ENCODE results near the gene PMAIP1.
"Not testable (repeated sequence)": the region's sequence is repeated elsewhere in the genome, so short reads cannot be mapped to it uniquely, and the experiment has no call there.

Gene PMAIP1

DNA sequence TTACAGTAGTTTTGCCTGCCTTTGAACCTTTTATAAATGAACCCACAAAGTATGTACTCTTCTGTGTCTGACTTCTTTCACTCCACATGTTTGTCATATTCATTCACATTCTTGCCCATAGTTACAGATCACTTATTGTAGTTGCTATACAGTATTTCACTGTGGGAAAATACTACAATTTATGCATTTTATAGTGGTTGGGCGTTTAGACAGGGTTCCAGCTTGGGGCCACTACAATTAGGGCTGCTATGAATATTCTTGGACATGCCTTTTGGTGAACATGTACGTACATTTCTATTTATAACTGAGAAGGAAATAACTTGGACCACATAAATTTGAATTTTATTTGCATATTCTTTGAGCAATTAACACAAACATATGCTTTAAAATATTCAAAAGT is 15.4 kb upstream of the PMAIP1 start:
- DNase-seq (ENCODE audit: low read depth in 2 of 2), result no peak

DNA sequence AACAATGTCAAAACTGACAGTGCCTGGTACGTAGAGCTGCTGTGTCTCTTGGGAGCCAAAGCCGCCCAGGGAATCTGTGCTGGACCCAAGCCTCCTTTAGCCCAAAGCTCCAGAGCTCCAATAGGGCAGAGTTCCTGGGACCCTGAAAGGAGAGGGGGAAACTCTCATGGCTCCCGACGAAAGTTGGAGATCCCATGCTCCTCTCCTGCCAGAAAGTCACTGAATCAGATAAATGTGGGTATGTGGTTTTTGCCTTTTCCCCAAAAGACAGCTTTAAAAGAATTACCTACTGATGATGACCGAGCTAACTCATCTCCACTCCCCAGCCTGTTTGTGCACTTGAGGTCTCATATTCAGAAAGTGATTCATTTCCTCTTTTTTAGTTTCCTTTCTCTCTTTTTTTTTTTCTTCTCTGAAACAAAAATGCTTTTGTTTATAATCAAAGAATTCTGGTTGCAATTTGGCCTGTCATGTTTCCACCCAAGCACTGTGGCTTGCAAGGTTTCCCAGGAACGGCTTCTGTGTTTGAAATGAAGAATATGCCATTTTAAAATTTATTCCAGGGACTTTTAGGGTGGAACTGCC is 14.1 kb upstream of the PMAIP1 start:
- peak; percentile 77 to 80 for DNase-seq (ENCODE audit: low read depth in 2 of 2)

DNA sequence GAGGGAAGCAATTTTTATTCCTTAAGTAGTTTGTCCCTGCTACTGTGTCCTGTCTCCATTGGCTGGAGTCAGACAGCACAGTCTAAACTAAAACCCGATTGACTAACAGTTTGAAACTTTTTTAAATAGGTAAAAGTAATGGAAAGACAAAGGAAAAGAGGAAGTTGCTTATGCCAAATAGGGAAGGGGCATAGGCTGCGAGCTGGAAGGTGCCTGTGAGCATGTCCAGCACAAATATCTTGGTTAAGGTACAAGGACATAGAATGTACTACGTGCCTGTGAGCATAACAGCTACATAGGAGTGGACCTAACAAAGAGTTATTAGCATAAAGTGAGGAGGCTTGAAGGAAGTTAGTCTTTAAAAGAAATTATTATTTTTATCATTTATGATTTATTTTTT is 13.4 kb upstream of the PMAIP1 start:
- DNase-seq (ENCODE audit: low read depth in 2 of 2), result not testable (repeated sequence)

DNA sequence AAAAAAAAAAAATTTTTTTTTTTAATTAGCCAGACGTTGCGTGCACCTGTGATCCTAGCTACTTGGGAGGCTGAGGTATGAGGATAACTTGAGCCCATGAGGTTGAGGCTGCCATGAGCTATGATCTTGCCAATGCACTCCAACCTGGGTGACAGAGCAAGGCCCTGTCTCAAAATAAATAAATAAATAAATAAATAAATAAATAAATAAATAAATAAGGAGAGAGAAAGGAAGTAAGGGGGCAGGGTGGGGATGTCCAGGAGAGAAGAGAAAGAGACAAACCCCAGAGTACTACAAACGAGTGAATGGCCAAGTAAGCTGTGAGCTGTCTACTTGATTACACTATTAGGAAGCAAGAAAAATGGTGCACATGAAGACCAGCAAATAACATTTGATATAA is 7.7 kb upstream of the PMAIP1 start:
- no peak for DNase-seq (ENCODE audit: low read depth in 2 of 2)

DNA sequence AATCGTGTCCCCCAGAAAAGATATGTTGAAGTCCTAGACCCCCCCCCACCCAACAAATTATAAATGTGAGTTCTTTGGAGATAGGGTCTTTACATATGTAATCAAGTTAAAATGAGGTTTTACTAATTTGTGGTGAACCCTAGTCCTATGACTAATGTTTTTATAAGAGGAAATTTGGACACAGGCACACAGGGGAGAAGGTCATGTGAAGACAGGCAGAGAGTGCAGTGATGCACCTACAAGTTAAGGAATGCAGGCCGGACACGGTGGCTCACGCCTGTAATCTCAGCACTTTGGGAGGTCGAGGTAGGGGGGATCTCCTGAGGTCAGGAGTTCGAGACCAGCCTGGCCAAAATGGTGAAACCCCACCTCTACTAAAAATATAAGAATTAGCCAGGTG is 5.8 kb upstream of the PMAIP1 start:
- no peak for DNase-seq (ENCODE audit: low read depth in 2 of 2)

DNA sequence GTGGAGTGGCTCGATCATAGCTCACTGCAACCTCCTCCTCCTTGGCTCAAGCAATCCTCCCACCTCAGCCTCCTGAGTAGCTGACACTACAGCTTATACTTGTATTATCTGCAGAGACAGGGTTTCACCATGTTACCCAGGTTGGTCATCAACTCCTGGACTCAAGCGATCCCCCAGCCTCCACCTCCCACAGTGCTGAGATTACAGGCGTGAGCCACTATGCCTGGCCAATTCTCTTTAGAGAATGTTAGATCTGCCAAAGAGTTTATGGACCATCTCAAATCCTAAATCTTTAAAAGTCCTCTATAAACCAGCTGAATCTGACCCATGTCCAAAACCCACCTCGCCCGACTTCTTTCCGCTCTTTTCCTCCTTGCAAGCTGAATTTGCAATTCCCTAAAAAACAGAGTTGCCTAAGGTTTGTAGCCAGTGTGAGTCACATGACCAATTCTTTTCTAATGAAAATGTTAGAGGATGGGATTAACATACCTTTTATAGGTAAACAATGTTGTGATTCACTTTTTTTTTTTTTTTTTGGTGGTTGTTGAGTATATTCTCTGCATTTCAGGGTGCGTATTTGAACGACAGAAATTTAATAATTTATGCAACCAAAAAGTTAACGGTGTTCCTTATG is 2.4 kb upstream of the PMAIP1 start:
- no peak for DNase-seq (ENCODE audit: low read depth in 2 of 2)

DNA sequence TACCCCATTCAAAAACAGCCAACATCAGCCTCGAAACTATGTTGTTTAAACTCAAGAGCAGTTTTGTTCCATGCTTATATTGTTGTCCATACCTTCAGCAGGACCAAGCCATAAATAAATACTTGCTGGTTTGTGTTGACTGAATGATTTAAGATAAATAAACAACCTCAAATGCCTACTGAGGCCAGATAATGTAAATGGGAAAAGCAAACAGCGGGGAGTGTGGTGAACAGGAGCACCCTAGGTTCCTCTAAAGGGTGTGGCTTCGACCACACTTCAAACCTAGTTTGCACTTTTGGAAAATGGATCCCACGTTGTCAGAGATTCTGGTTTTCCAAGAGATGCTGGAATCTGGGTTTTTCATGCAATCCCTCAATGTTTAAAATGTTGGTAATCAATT is 1.7 kb upstream of the PMAIP1 start:
- DNase-seq (ENCODE audit: low read depth in 2 of 2), result no peak

DNA sequence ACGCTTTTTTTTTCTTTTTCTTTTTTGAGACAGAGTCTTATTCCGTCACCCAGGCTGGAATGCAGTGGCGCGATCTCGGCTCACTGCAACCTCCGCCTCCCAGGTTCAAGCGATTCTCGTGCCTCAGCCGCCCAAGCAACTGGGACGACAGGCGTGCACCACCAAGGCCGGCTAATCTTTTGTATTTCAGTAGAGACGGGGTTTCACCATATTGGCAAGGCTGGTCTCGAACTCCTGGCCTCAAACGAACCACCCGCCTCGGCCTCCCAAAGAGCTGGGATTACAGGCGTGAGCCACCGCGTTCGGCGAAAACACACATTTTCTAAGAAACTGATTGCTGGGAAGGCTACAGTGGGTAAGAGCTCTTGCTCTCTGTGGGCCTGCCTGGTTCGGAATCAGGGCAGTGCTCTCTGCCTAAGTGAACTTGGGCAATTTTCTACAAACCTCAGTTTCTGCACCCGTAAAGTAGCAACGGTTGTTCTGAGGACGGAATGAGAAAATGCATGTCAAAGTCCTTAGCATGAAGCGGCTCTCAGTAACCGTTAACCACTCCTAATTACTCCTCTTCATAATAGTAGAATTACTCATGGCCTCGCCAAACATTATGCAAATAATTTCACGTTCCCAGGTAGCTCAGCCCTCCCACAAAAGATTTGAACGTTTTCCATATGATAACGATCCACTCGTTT is 1.0 kb upstream of the PMAIP1 start:
- no peak for DNase-seq (ENCODE audit: low read depth in 2 of 2)

DNA sequence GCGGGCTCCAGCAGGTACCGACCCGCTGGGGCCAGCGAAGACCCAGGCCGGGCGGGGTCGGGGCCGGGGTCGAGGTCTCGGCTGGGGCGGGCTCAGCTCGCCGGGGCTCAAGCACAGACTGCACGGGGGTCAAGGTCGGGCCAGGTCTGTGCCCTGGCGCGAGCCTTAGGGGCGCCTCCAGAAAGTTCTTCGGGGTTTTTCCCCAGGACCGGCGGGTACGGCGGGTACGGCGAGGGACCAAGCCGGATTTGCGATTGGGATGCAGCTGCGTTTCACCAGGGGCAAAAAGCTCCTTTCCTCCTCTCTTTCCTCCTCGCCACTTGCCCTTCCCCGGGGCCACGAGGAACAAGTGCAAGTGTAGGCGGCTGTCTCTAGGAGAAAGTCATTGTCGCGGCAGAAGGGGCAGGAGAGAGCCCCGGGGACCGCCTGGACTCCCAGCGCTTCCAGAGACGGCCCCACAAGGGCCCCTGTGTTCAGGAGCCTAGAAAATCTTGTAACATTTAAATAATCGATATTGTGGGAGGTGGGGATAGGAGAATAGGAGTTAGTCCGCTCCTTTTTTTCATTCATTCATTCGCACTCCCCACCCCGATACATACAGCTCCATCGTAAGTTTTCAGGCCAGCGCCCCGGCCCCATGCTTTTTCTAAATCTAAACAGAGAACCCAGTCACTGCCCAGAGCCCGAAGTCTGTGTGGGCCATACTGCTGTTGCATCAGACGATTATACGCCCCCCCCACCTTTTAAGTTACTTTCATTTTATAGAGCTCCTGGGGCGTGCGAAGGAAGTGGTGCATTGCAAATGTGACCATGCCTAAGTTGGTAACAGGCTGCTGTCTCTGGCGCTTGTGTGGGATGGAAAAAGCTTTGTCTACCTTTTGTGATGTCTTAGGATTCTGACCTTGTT is 679 bp downstream of the PMAIP1 start:
- DNase-seq (ENCODE audit: low read depth in 2 of 2), result peak in 1 of 2 experiments; percentile 59

DNA sequence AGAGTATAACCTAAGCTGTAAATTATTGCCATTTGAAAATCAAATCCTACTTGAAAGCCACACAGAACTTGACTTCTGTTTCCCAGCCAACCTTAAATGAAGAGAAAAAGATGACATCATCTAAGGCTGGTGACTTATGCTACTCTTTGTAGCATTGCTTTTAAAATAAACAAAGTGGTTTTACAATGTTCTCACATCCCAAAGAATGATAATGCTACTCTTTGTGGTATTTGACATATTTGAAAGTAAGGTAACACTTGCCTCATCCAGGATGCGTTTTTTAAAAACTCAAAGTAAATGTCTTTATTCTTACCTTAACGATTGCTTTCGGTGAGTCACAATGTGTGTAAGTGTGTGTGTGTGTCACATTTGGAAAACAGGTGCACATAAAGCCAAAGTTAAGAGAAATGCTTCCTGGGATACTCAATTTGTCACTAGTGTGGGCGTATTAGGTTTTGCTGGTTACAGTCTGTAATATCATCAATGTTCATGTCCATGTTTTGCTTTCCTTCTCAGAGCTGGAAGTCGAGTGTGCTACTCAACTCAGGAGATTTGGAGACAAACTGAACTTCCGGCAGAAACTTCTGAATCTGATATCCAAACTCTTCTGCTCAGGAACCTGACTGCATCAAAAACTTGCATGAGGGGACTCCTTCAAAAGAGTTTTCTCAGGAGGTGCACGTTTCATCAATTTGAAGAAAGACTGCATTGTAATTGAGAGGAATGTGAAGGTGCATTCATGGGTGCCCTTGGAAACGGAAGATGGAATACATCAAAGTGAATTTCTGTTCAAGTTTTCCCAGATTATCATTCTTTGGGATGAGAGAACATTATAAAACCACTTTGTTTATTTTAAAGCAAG is 2.6 kb downstream of the PMAIP1 start:
- no peak for DNase-seq (ENCODE audit: low read depth in 2 of 2)

DNA sequence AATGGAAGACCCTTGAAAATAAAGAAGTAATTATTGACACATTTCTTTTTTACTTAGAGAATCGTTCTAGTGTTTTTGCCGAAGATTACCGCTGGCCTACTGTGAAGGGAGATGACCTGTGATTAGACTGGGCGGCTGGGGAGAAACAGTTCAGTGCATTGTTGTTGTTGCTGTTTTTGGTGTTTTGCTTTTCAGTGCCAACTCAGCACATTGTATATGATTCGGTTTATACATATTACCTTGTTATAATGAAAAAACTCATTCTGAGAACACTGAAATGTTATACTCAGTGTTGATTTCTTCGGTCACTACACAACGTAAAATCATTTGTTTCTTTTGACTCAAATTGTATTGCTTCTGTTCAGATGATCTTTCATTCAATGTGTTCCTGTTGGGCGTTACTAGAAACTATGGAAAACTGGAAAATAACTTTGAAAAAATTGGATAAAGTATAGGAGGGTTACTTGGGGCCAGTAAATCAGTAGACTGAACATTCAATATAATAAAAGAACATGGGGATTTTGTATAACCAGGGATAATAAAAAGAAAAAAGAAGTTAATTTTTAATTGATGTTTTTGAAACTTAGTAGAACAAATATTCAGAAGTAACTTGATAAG is 3.3 kb downstream of the PMAIP1 start:
- DNase-seq (ENCODE audit: low read depth in 2 of 2), result no peak

DNA sequence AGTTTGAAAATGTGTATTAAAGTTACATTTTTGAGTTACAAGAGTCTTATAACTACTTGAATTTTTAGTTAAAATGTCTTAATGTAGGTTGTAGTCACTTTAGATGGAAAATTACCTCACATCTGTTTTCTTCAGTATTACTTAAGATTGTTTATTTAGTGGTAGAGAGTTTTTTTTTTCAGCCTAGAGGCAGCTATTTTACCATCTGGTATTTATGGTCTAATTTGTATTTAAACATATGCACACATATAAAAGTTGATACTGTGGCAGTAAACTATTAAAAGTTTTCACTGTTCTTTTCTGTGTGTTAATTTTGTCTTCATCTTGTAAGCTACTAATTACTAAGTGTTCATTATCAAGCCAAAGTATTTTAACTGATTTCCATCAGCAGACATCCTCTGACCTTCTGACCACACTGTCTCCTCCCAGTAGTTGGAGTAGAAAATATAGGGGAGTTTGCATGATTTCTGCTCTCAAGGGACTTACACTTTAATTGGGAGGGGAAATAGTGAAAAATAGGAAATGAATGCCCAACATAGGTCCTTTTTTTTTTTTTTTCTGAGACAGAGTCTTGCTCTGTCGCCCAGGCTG is 4.3 kb downstream of the PMAIP1 start:
- no peak for DNase-seq (ENCODE audit: low read depth in 2 of 2)

DNA sequence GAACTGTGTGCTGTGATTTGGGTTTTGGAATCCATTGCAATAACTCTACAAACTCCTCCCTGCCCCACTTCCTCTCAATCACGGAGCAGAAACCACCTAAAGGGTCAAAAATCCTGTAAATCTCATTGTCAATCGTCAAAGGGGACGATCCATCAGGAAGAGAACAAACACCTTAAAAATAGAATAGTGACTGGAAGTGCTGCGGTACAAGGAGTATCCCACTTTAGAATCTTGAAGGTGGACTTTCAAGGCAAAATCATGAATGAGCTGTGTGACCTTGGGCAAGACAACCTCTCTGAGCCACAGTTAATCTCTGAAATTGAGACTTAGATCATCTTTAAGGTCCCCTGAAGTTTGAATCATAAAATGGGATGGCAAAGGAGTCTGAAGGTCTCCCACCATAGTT is 5.9 kb downstream of the PMAIP1 start:
- DNase-seq (ENCODE audit: low read depth in 2 of 2), result no peak

DNA sequence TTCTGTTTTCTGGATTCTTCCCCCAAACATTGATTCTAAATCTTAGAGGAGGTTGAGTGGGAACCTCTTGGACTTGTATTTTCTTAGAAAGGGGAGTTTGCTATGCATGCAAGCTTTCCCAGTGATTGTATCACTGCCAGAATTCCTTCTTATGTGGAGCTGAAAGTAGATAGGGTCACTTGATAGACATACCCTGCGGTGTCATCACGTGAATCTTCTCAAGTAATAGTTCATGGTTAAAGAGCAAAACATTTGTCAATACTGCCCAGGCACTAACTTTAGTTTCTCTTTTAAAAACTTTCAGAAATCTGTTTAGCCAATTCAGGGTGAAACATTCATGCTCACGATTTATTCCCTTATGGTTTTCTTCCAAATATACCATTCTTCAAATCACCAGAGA is 6.4 kb downstream of the PMAIP1 start:
- DNase-seq (ENCODE audit: low read depth in 2 of 2), result no peak

DNA sequence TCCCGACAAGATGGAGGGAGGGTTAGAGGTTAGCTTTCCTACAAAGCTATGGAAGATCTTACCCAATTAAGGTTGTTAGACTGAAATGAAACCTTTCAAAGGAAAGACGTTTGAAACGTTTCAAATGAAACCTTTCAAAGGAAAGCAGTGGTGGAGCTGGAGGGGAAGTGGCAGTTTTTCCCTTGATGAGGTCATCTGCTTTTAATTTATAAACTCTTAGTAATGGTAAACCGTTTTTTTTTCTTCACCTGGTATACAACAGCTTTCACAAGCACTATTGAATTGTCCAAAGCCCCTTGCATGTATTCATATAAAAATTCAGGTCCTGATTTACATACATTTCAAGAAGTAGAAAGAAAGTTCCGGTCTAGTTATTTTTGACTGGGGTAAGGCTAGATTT is 7.4 kb downstream of the PMAIP1 start:
- DNase-seq (ENCODE audit: low read depth in 2 of 2), result no peak

DNA sequence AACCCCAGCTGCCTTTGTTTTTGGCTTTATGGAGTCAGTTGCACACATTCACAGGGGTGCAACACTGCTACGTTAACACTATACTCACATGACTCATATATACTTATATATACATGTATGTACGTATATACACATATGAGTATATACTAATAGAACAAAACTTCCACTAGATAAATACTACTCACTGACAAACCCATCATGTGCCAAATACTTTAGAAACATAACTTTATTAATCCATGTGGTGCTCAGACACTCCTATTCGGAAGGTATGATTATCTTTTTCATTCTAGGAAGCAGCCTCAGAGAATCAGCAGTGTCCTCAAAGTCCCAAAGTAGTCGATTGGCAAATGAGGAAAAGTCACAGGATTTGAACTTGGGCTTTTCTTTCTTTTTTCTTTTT is 7.9 kb downstream of the PMAIP1 start:
- DNase-seq (ENCODE audit: low read depth in 2 of 2), result no peak

DNA sequence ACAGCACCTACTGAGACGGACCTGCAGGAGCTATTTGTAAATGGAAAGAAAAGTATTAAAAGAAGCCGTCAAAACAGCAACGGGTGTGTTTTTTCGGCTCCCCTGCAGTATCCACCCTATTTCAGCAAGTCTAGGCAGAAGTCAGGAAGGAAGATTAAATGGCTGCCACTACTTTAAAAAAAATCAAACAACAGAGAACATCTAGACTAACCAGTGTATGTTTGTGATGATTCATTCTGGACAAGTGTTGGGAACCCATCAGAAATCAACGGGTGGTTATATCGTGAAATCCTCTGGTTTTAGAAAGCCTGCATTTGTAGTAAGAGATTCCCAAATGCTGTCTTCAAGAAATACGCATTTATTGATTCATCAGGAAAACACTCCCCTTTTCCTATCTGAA is 9.0 kb downstream of the PMAIP1 start:
- no peak for DNase-seq (ENCODE audit: low read depth in 2 of 2)

DNA sequence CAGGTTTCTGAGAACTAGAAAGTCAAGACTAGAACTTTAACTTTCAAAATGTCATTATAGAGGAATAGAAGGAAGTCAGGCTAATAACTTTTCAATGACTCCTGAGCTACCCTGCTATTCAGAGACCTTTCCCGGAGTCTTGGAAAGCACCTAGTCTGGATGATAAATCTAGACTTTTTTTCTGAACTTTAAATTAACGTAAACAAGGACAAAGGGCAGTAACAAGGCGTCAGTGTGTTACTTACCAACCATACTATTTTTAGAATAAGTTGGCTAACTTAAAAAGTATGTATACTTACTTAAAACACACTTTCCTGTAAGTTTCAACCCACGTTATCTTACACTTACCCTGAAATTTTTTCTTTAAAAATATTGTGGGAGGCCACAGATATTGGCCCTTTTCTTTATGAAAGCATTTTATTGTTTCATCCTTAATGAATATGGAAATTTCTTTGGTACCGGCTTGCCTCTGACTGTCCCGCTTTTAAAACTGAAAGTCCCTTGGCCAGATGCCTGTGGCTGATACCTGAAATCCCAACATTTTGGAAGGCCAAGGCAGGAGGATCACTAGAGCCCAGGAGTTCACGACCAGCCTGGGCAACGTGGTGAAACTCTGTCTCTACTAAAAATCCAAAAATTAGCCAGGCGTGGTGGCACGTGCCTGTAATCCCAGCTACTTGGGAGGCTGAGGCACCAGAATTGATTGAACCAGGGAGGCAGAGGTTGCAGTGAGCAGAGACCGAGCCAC is 9.7 kb downstream of the PMAIP1 start:
- no peak for DNase-seq (ENCODE audit: low read depth in 2 of 2)

DNA sequence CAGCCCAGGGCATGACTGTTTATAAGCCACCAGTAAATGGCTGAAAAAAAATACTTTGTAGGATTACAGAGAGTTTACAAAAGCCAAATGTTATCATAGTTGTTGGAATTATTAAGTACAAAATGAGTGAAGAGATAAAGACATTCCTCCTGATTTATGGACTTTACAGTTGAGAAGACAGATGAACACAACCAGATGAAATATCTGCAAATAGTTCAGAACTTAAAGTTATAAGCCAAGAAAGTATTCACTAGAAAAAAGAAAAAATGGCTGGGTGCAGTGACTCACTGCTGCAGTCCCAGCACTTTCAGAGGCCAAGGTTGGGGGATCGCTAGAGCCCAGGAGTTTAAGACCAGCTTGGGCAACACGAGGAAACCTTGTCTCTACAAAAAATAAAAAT is 11.2 kb downstream of the PMAIP1 start:
- peak; percentile 52 to 58 for DNase-seq (ENCODE audit: low read depth in 2 of 2)

DNA sequence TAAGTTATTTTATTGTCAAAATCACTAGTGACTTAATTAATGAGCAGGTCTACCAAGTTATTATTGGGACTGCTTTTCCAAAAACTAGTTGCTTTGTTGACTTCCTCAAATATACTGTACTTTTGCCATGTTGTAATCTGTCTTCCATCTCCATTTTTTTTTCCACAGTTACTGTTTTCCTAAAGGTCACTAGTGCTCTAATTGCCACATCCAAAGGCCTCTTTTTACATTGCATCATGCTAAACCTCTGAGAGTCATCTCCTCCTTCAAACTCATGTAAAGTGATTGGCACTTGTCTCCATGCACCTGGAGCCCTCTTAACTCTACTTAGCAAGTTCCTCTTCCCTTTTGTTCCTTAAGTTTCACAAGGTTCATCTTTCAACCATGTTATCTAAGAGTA is 11.8 kb downstream of the PMAIP1 start:
- DNase-seq (ENCODE audit: low read depth in 2 of 2), result no peak

Data from fibroblast of skin of left quadriceps (primary cell).